ENCODE measurements around the gene RAB6B. TPM values are rescaled to one million over a fixed set of nuclear protein-coding genes. Genes with fewer than 3 reads are reported as not detected.

RAB6B gene
- polyA plus RNA-seq, 1 donor (not counting 4 experiments of a cell fraction or from before 2014, with no cell fraction given): 2.2 TPM

DNA sequence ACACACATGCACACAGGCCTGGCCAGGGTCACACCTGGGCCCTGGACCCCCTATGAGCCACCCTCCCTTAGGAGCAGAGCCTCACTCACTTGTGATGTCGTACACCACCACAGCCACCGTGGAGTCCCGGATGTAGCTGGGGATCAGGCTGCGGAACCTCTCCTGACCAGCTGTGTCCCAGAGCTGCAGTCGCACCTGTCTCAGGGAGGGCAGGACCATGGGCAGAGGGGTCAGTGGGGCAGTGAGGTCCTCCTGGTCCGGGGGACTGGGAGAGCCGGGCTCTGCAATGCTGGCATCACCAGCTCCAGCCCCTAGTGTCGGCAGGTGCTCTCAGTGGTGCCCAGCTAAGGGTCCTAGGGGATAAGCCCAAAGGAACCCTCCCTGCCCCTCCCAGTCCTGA is 54.5 kb downstream of the RAB6B start:
- no peak overlapping the region for H3K4me3 ChIP-seq (ENCODE audit: control insufficient read depth in 2 of 3, extremely low read depth in 1 of 3, insufficient read depth in 2 of 3, low read depth in 1 of 3, low read length in 3 of 3)
- peaks cover 3% of the 10 kb centered on the region for H3K27me3 ChIP-seq (ENCODE audit: control insufficient read depth, extremely low read depth, insufficient read depth, low read length)
- no peaks in the 10 kb centered on the region for H3K36me3 ChIP-seq (ENCODE audit: control insufficient read depth in 2 of 2, extremely low read depth in 1 of 2, insufficient read depth in 2 of 2, low read length in 2 of 2)
- H3K27ac ChIP-seq (ENCODE audit: control insufficient read depth, insufficient read depth, low read length): no peak overlapping the region
- H3K79me2 ChIP-seq (ENCODE audit: control insufficient read depth, insufficient read depth, low read length): no peaks in the 10 kb centered on the region
- TF ChIP-seq, protein P1, sequence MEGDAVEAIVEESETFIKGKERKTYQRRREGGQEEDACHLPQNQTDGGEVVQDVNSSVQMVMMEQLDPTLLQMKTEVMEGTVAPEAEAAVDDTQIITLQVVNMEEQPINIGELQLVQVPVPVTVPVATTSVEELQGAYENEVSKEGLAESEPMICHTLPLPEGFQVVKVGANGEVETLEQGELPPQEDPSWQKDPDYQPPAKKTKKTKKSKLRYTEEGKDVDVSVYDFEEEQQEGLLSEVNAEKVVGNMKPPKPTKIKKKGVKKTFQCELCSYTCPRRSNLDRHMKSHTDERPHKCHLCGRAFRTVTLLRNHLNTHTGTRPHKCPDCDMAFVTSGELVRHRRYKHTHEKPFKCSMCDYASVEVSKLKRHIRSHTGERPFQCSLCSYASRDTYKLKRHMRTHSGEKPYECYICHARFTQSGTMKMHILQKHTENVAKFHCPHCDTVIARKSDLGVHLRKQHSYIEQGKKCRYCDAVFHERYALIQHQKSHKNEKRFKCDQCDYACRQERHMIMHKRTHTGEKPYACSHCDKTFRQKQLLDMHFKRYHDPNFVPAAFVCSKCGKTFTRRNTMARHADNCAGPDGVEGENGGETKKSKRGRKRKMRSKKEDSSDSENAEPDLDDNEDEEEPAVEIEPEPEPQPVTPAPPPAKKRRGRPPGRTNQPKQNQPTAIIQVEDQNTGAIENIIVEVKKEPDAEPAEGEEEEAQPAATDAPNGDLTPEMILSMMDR (optimal IDR thresholded peaks at IDR 0.05 in 1 of 3, IDR thresholded peaks at IDR 0.05 in 1 of 3, conservative IDR thresholded peaks at IDR 0.05 in 1 of 3; ENCODE audit: extremely low read depth in 1 of 3, insufficient read depth in 2 of 3, low read length in 3 of 3): no peak
- TF ChIP-seq EZH2 (IDR thresholded peaks at IDR 0.05; ENCODE audit: low read length): no peak
- H2AFZ ChIP-seq (ENCODE audit: control insufficient read depth, low read length): no peak overlapping the region
- DNase-seq (ENCODE audit: low read depth, low spot score) (no peak), FAIRE-seq (no peak)
- H3K9ac ChIP-seq (ENCODE audit: control insufficient read depth, extremely low read depth, insufficient read depth, low read length): no peak overlapping the region
- H3K9me3 ChIP-seq (ENCODE audit: control insufficient read depth, low read depth, low read length): no peaks in the 10 kb centered on the region
- no peaks in the 10 kb centered on the region for H4K20me1 ChIP-seq (ENCODE audit: control insufficient read depth, extremely low read depth, insufficient read depth, low read length)
- no peak overlapping the region for H3K4me2 ChIP-seq (ENCODE audit: control insufficient read depth, extremely low read depth, insufficient read depth, low read depth, low read length)
- dilution Hi-C loops (cut with MboI; ENCODE audit: extremely low pct_ligation_motif_present, low sequenced_read_pairs): no loop called here
- no peaks in the 10 kb centered on the region for H3K9me1 ChIP-seq (ENCODE audit: control insufficient read depth, extremely low read depth, insufficient read depth, low read length)
- no peaks in the 10 kb centered on the region for H3K4me1 ChIP-seq (ENCODE audit: control insufficient read depth, extremely low read depth, insufficient read depth, low read length)

- no peaks in the 10 kb centered on the region for H3K36me3 ChIP-seq (ENCODE audit: control insufficient read depth in 2 of 2, extremely low read depth in 1 of 2, insufficient read depth in 2 of 2, low read length in 2 of 2)
- dilution Hi-C loops (cut with MboI; ENCODE audit: extremely low pct_ligation_motif_present, low sequenced_read_pairs): no loop called here
- DNase-seq (ENCODE audit: low read depth, low spot score): no peak
- H3K9me1 ChIP-seq (ENCODE audit: control insufficient read depth, extremely low read depth, insufficient read depth, low read length): no peaks in the 10 kb centered on the region
- H3K27ac ChIP-seq (ENCODE audit: control insufficient read depth, insufficient read depth, low read length): no peak overlapping the region
- H3K79me2 ChIP-seq (ENCODE audit: control insufficient read depth, insufficient read depth, low read length): no peaks in the 10 kb centered on the region
- H3K9ac ChIP-seq (ENCODE audit: control insufficient read depth, extremely low read depth, insufficient read depth, low read length): no peak overlapping the region
- no peak for FAIRE-seq
- H3K4me1 ChIP-seq (ENCODE audit: control insufficient read depth, extremely low read depth, insufficient read depth, low read length): no peaks in the 10 kb centered on the region
- no peak overlapping the region for H2AFZ ChIP-seq (ENCODE audit: control insufficient read depth, low read length)
- H3K9me3 ChIP-seq (ENCODE audit: control insufficient read depth, low read depth, low read length): no peaks in the 10 kb centered on the region
- TF ChIP-seq, protein P1 (optimal IDR thresholded peaks at IDR 0.05 in 1 of 3, IDR thresholded peaks at IDR 0.05 in 1 of 3, conservative IDR thresholded peaks at IDR 0.05 in 1 of 3; ENCODE audit: extremely low read depth in 1 of 3, insufficient read depth in 2 of 3, low read length in 3 of 3): no peak
- TF ChIP-seq EZH2 (IDR thresholded peaks at IDR 0.05; ENCODE audit: low read length): no peak
- H3K4me2 ChIP-seq (ENCODE audit: control insufficient read depth, extremely low read depth, insufficient read depth, low read depth, low read length): no peak overlapping the region
- H3K27me3 ChIP-seq (ENCODE audit: control insufficient read depth, extremely low read depth, insufficient read depth, low read length): peaks cover 3% of the 10 kb centered on the region
- H3K4me3 ChIP-seq (ENCODE audit: control insufficient read depth in 2 of 3, extremely low read depth in 1 of 3, insufficient read depth in 2 of 3, low read depth in 1 of 3, low read length in 3 of 3): no peak overlapping the region
- H4K20me1 ChIP-seq (ENCODE audit: control insufficient read depth, extremely low read depth, insufficient read depth, low read length): no peaks in the 10 kb centered on the region
These were observed 54.9 kb downstream of the RAB6B start for GRCh38 chr3:133840767-133841166.
